K562 (cell line): ENCODE results near the gene MTLN. TPM values are rescaled to one million over a fixed set of nuclear protein-coding genes. Genes with fewer than 3 reads are reported as not detected.

Source experiments
- ATF7 ChIP-seq: fragments of 450-650 bp; IDR thresholded peaks from 2 replicates; pipeline ENCODE4 v1.7.1; 2014; ENCODE audit warnings: mild to moderate bottlenecking, moderate library complexity
- CCNT2 ChIP-seq: IDR thresholded peaks from 2 replicates; pipeline ENCODE4 v1.6.1; 2011; ENCODE audit warnings: borderline replicate concordance, low read depth, mild to moderate bottlenecking, moderate library complexity, mixed read lengths, low read length; ENCODE audit not compliant: insufficient read length; ENCODE audit errors: extremely low read depth
- EP300 ChIP-seq: IDR thresholded peaks from 2 replicates; pipeline ENCODE4 v1.6.1; 2012; ENCODE audit warnings: low read length, improper control_type of control experiment
- HDAC2 ChIP-seq: fragments of 450-650 bp; IDR thresholded peaks from 2 replicates; pipeline ENCODE4 v1.6.1; 2016; ENCODE audit warnings: mild to moderate bottlenecking
- MTA1 ChIP-seq: fragments of 450-650 bp; IDR thresholded peaks from 2 replicates; pipeline ENCODE4 v1.6.1; 2017; ENCODE audit warnings: borderline replicate concordance
- NR2C2 ChIP-seq, 2 experiments: fragments of 200-800 bp in 1 of 2; sonication (Bioruptor generic) in 1 of 2; sonication (generic) in 1 of 2; formaldehyde crosslinking in 1 of 2; IDR thresholded peaks; 2 replicates each; pipeline versions ENCODE4 v1.6.1 to v1.8.0; 2016 to 2022; ENCODE audit warnings: mild to moderate bottlenecking in 1 of 2, missing compliant biosample characterization in 1 of 2, missing genetic modification characterization in 1 of 2, missing genetic modification reagents in 1 of 2
- RBM22 ChIP-seq: fragments of 200-400 bp; formaldehyde crosslinking; IDR thresholded peaks from 2 replicates; pipeline ENCODE4 v1.6.1; 2018; ENCODE audit warnings: low read length, low read depth; ENCODE audit not compliant: poor library complexity, severe bottlenecking
- SAFB ChIP-seq: fragments of 200-400 bp; formaldehyde crosslinking; IDR thresholded peaks from 2 replicates; pipeline ENCODE4 v1.6.1; 2017; ENCODE audit warnings: low read depth, low read length, borderline replicate concordance
- SIN3B ChIP-seq: fragments of 450-650 bp; IDR thresholded peaks from 2 replicates; pipeline ENCODE4 v1.6.1; 2017; ENCODE audit warnings: low read depth, mild to moderate bottlenecking, moderate library complexity
- TAF1 ChIP-seq: IDR thresholded peaks from 2 replicates; pipeline ENCODE4 v1.6.1; 2011; ENCODE audit warnings: mild to moderate bottlenecking, low read length, moderate library complexity; ENCODE audit not compliant: insufficient read depth, control insufficient read depth, severe bottlenecking; ENCODE audit errors: extremely low read depth
- YY1 ChIP-seq, 3 experiments: IDR thresholded peaks; 2 replicates each; pipeline ENCODE4 v1.6.1; 2011; ENCODE audit warnings: low read length in 2 of 3, mild to moderate bottlenecking in 2 of 3, moderate library complexity in 2 of 3, borderline replicate concordance in 1 of 3, control low read depth in 1 of 3, low read depth in 1 of 3; ENCODE audit not compliant: insufficient read depth in 3 of 3, insufficient replicate concordance in 2 of 3, control insufficient read depth in 1 of 3, insufficient read length in 1 of 3; ENCODE audit errors: extremely low read depth in 1 of 3
- ZBTB1 ChIP-seq: sonication (generic); formaldehyde crosslinking; IDR thresholded peaks from 2 replicates; pipeline ENCODE4 v1.8.1; 2023; ENCODE audit warnings: missing genetic modification reagents, low read depth, mild to moderate bottlenecking, borderline replicate concordance
- ZKSCAN1 ChIP-seq: fragments of 150-350 bp; IDR thresholded peaks from 2 replicates; pipeline ENCODE4 v1.6.1; 2016; ENCODE audit warnings: low read depth, low read length
- ZNF586 ChIP-seq: fragments of 450-650 bp; formaldehyde crosslinking; conservative IDR thresholded peaks from 2 replicates; pipeline ENCODE4 v1.4.0; 2020; ENCODE audit warnings: mild to moderate bottlenecking, moderate library complexity
- polyA plus RNA-seq, 8 experiments: library from polyadenylated mRNA; depleted of rRNA in 4 of 8; stranded (reverse) in 5 of 8; unstranded in 3 of 8; fragments of >200 nt; fragmentation: Nextera tagmentation in 2 of 8; fragmentation: Illumina TruSeq in 1 of 8; extraction: Ambion mirVana in 2 of 8; extraction: Trizol in 1 of 8; gene quantifications; 2 replicates each; pipeline versions ENCODE4 v1.2.1 to v1.2.3, GENCODE V29; 2011 to 2014; ENCODE audit warnings: inconsistent platforms in 1 of 8, missing spikeins in 1 of 8
- total RNA-seq, 7 experiments: library from RNA; depleted of rRNA in 6 of 7; stranded (reverse); fragments of >200 nt in 6 of 7; fragmentation: Illumina TruSeq in 2 of 7; extraction: Trizol in 2 of 7; gene quantifications; 2 replicates each; pipeline versions ENCODE4 v1.2.1 to v1.2.3, GENCODE V29; 2011 to 2021; ENCODE audit warnings: low replicate concordance in 1 of 7
- TF ChIP-seq, protein P1 (sequence below): fragments of 450-650 bp; formaldehyde crosslinking; conservative IDR thresholded peaks from 2 replicates; pipeline ENCODE4 v1.4.0; 2022; ENCODE audit warnings: mild to moderate bottlenecking, missing genetic modification characterization
- TF ChIP-seq, protein P2 (sequence below), 2 experiments: fragments of 200-800 bp in 1 of 2; sonication (Bioruptor generic) in 1 of 2; sonication (generic) in 1 of 2; formaldehyde crosslinking in 1 of 2; IDR thresholded peaks in 1 of 2; conservative IDR thresholded peaks in 1 of 2; 2 replicates each; pipeline versions ENCODE4 v1.5.0 to v1.6.1; 2016 to 2020; ENCODE audit warnings: missing compliant biosample characterization in 1 of 2, missing genetic modification characterization in 1 of 2, missing genetic modification reagents in 1 of 2
- TF ChIP-seq, protein P3 (sequence below): fragments of 150-350 bp; IDR thresholded peaks from 2 replicates; pipeline ENCODE4 v1.6.1; 2014; ENCODE audit warnings: low read depth, mild to moderate bottlenecking, low read length, borderline replicate concordance

Gene MTLN
- total and polyA plus RNA-seq, 9 of the 15 experiments (the other 6 are each of a cell fraction or from before 2014, with no cell fraction given) = 7.3 to 129 (median 39.4) TPM

DNA sequence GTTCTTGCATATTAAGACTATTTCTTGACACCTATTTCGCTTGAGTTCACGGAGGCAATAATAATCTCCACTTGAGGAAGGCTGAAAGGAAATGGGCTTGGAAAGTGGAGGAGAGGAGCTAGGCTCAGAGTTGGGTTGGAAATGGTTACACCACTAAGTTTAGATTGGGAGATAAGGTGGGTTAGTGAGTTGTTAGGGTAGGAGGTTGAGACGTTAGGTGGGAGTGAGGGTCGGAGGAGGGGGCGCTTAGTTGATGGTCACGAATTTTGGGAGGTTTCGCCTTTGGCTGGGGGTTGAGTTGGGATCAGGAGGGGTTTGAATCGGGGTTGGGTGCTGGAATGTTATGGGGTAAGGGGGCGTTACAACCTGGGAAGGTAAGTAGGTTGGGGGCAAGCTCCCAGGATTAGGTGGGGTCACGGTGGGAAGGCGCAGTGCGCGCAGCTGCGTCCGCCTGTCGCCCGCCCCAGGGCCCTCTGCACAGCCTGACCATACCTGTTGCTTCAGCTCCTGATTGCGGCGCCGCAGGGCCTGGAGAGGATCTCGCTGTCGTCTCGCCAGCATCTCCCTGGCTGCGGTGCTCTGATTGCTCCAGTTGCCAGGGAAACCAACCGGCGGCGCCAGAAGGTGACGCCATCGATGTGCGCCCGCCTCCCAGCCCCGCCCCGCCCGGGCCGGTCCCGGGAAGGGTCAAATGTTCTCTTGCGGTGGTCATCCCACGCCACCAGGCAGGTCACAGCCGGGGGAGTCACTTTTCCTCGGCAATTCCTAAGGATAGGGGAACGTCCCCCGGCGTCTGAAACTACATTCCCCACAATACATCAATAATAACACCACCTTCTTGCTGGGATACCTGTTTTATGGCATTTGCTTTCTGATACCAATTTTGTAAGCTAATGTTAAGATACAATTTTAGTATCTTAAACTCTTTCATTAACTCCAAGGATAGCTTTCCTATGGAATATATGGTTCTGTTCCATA, 7.7 kb downstream of the MTLN start, which contains the start of gene NPHP1 (continued):
- TF ChIP-seq CCNT2 (peak; percentile 53), ATF7 (peak; percentile 68; the same call in 1 of the 2 replicates), ZKSCAN1 (peak; percentile 56; the same call in 1 of the 2 replicates), NR2C2 (CRISPR knock-in tag; IDR thresholded peaks at IDR 0.05) (0 out of 2 replicates have a peak, but pooled peaks have one; percentile 23), NR2C2 (tag; IDR thresholded peaks at IDR 0.05) (peak; percentile 73), YY1 (IDR thresholded peaks at IDR 0.05; ENCODE audit: borderline replicate concordance in 1 of 3, control insufficient read depth in 1 of 3, extremely low read depth in 1 of 3, insufficient read depth in 3 of 3, insufficient read length in 1 of 3, insufficient replicate concordance in 2 of 3, low read depth in 1 of 3, low read length in 2 of 3) (peak in 1 of 3 experiments; percentile 24), SAFB (no peak), TAF1 (peak; percentile 57), SIN3B (peak; percentile 70), ZNF586 (CRISPR knock-in tag) (no peak), EP300 (peak; percentile 31; the same call in 1 of the 2 replicates), MTA1 (peak; percentile 99), RBM22 (peak; percentile 91), ZBTB1 (no peak), HDAC2 (peak; percentile 51; the same call in 1 of the 2 replicates)
- TF ChIP-seq, protein P1, sequence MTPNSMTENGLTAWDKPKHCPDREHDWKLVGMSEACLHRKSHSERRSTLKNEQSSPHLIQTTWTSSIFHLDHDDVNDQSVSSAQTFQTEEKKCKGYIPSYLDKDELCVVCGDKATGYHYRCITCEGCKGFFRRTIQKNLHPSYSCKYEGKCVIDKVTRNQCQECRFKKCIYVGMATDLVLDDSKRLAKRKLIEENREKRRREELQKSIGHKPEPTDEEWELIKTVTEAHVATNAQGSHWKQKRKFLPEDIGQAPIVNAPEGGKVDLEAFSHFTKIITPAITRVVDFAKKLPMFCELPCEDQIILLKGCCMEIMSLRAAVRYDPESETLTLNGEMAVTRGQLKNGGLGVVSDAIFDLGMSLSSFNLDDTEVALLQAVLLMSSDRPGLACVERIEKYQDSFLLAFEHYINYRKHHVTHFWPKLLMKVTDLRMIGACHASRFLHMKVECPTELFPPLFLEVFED = no peak
- TF ChIP-seq, protein P2, sequence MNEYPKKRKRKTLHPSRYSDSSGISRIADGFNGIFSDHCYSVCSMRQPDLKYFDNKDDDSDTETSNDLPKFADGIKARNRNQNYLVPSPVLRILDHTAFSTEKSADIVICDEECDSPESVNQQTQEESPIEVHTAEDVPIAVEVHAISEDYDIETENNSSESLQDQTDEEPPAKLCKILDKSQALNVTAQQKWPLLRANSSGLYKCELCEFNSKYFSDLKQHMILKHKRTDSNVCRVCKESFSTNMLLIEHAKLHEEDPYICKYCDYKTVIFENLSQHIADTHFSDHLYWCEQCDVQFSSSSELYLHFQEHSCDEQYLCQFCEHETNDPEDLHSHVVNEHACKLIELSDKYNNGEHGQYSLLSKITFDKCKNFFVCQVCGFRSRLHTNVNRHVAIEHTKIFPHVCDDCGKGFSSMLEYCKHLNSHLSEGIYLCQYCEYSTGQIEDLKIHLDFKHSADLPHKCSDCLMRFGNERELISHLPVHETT (CRISPR knock-in tag; conservative IDR thresholded peaks at IDR 0.05 in 1 of 2, IDR thresholded peaks at IDR 0.05 in 1 of 2) = peak in 1 of 2 experiments; percentile 71; a peak in 2 of 4 replicates
- TF ChIP-seq, protein P3, sequence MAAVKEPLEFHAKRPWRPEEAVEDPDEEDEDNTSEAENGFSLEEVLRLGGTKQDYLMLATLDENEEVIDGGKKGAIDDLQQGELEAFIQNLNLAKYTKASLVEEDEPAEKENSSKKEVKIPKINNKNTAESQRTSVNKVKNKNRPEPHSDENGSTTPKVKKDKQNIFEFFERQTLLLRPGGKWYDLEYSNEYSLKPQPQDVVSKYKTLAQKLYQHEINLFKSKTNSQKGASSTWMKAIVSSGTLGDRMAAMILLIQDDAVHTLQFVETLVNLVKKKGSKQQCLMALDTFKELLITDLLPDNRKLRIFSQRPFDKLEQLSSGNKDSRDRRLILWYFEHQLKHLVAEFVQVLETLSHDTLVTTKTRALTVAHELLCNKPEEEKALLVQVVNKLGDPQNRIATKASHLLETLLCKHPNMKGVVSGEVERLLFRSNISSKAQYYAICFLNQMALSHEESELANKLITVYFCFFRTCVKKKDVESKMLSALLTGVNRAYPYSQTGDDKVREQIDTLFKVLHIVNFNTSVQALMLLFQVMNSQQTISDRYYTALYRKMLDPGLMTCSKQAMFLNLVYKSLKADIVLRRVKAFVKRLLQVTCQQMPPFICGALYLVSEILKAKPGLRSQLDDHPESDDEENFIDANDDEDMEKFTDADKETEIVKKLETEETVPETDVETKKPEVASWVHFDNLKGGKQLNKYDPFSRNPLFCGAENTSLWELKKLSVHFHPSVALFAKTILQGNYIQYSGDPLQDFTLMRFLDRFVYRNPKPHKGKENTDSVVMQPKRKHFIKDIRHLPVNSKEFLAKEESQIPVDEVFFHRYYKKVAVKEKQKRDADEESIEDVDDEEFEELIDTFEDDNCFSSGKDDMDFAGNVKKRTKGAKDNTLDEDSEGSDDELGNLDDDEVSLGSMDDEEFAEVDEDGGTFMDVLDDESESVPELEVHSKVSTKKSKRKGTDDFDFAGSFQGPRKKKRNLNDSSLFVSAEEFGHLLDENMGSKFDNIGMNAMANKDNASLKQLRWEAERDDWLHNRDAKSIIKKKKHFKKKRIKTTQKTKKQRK = 0 out of 2 replicates have a peak, but pooled peaks have one; percentile 12
